Activated CD4-positive, alpha-beta memory T cell treated with anti-CD3 and anti-CD28 coated beads for 36 hours (primary cell): Measurements from ENCODE around the gene VANGL2. TPM values are rescaled to one million over a fixed set of nuclear protein-coding genes. Genes with fewer than 3 reads are reported as not detected.

Experiments used
- CTCF ChIA-PET: fragments of 350-600 bp; sonication (Branson Sonifier 250); formaldehyde crosslinking; loops from one replicate; lab custom pipeline; 2021; ENCODE audit warnings: antibody characterized with exemption, inconsistent platforms; lab: Charles Lee
- POLR2A ChIA-PET: fragments of 350-600 bp; sonication (Branson Sonifier 250); formaldehyde crosslinking; loops from one replicate; lab custom pipeline; 2021; ENCODE audit warnings: antibody characterized with exemption; lab: Charles Lee
- DNase-seq: peaks from one replicate; pipeline ENCODE4 v3.0.0-alpha.2; 2020
- H3K27ac Mint-ChIP-seq: one replicate; pipeline ENCODE4 v1.8.0; 2021; ENCODE audit warnings: mixed read lengths
- H3K27me3 Mint-ChIP-seq: one replicate; pipeline ENCODE4 v1.8.0; 2021; ENCODE audit warnings: mixed read lengths
- H3K36me3 Mint-ChIP-seq: one replicate; pipeline ENCODE4 v1.8.0; 2021; ENCODE audit warnings: mixed read lengths
- H3K4me1 Mint-ChIP-seq: one replicate; pipeline ENCODE4 v1.8.0; 2021; ENCODE audit warnings: low read depth, mixed read lengths
- H3K4me3 Mint-ChIP-seq: one replicate; pipeline ENCODE4 v1.8.0; 2021; ENCODE audit warnings: mild to moderate bottlenecking, mixed read lengths
- H3K9me3 Mint-ChIP-seq: one replicate; pipeline ENCODE4 v1.8.0; 2021; ENCODE audit warnings: mixed read lengths
- intact Hi-C: fragments of 100-400 bp; cut with micrococcal nuclease; formaldehyde crosslinking; loops from one replicate; pipeline ENCODE4 v1.15.1; 2023
- total RNA-seq, 2 experiments: library from RNA; stranded (reverse); gene quantifications; one replicate each; pipeline ENCODE4 v1.2.3, GENCODE V29; 2021

The VANGL2 gene
- total RNA-seq, 2 experiments from 2014 or later = not detected

- ChIA-PET CTCF (interaction anchor here (0.6 to 0.7 kb wide), 2 partner anchors 29 to 31 kb away, joined by 3 read pairs; no protein-coding TSS in a partner anchor), POLR2A (interaction anchor here (0.9 to 1.7 kb wide), 7 partner anchors 9 to 48 kb away, joined by 3 to 8 read pairs (median 6); partner anchors contain the start of gene SLAMF6)
- no peak for DNase-seq
- H3K36me3 Mint-ChIP-seq = peaks cover 5% of the 10 kb centered on the region
- no peak overlapping the region for H3K27ac Mint-ChIP-seq
- H3K4me1 Mint-ChIP-seq = peaks cover 6% of the 10 kb centered on the region
- H3K27me3 Mint-ChIP-seq = no peaks in the 10 kb centered on the region
- intact Hi-C loops = loop anchor here (1.0 to 2.0 kb wide), 3 partner anchors 22 to 46 kb away; no protein-coding TSS in a partner anchor
- no peak overlapping the region for H3K4me3 Mint-ChIP-seq
- peaks cover 11% of the 10 kb centered on the region for H3K9me3 Mint-ChIP-seq
These were observed 74.3 kb downstream of the VANGL2 start for GRCh38 chr1:160474392-160475242.

Other genes starting within 250 kb of the VANGL2 start
- gene ATP1A4, start 249.0 kb upstream of the VANGL2 start, total RNA-seq = not detected
- not detected for gene CASQ1, start 210.0 kb upstream of the VANGL2 start, total RNA-seq
- 10 to 100 TPM; 51.8 to 51.9 TPM for gene PEA15, start 195.2 kb upstream of the VANGL2 start, total RNA-seq
- gene DCAF8, start 138.0 kb upstream of the VANGL2 start, total RNA-seq = 100 to 1,000 TPM; 142 to 150 TPM
- 10 to 100 TPM; 50.0 to 61.1 TPM for gene PEX19, start 115.4 kb upstream of the VANGL2 start, total RNA-seq
- 100 to 1,000 TPM; 132 TPM for gene COPA, start 57.3 kb upstream of the VANGL2 start, total RNA-seq
- 10 to 100 TPM; 39.8 to 42.6 TPM for gene NCSTN, start 57.2 kb upstream of the VANGL2 start, total RNA-seq
- under 1 TPM; 0.22 to 0.45 TPM for gene NHLH1, start 33.5 kb upstream of the VANGL2 start, total RNA-seq
- 10 to 100 TPM; 38.3 to 40.9 TPM for gene SLAMF6, start 122.7 kb downstream of the VANGL2 start, total RNA-seq
- gene CD84, start 178.9 kb downstream of the VANGL2 start, total RNA-seq = 10 to 100 TPM; 18.6 to 20.2 TPM
- gene SLAMF1, start 246.5 kb downstream of the VANGL2 start, total RNA-seq = 100 to 1,000 TPM; 166 TPM